ENCODE measurements around the gene THOC6.

- TF ChIP-seq, protein P1, sequence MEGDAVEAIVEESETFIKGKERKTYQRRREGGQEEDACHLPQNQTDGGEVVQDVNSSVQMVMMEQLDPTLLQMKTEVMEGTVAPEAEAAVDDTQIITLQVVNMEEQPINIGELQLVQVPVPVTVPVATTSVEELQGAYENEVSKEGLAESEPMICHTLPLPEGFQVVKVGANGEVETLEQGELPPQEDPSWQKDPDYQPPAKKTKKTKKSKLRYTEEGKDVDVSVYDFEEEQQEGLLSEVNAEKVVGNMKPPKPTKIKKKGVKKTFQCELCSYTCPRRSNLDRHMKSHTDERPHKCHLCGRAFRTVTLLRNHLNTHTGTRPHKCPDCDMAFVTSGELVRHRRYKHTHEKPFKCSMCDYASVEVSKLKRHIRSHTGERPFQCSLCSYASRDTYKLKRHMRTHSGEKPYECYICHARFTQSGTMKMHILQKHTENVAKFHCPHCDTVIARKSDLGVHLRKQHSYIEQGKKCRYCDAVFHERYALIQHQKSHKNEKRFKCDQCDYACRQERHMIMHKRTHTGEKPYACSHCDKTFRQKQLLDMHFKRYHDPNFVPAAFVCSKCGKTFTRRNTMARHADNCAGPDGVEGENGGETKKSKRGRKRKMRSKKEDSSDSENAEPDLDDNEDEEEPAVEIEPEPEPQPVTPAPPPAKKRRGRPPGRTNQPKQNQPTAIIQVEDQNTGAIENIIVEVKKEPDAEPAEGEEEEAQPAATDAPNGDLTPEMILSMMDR (IDR thresholded peaks at IDR 0.05): no peak
- TF ChIP-seq POLR2A (IDR thresholded peaks at IDR 0.05) (no peak), EP300 (IDR thresholded peaks at IDR 0.05) (no peak)
Measured at GRCh38 chr16:3019594-3020246, 4.1 kb upstream of the THOC6 start.

All from ovary (tissue), 3 donors.